ENCODE data around the gene DDB1.

The DDB1 gene

GRCh38 chr11:61293867-61294716, 38.8 kb downstream of the DDB1 start:
- peaks cover 30% of the 10 kb centered on the region for H3K36me3 ChIP-seq (ENCODE audit: control insufficient read depth, low read length)
- TF ChIP-seq EZH2phosphoT487 (IDR thresholded peaks at IDR 0.05; ENCODE audit: borderline replicate concordance, low read length) (no peak), CTCF (IDR thresholded peaks at IDR 0.05; ENCODE audit: low read depth, low read length, poor library complexity, severe bottlenecking) (no peak)
- peaks cover 21% of the 10 kb centered on the region for H3F3A ChIP-seq (ENCODE audit: control insufficient read depth, insufficient read depth)
- H3K27me3 ChIP-seq (ENCODE audit: control insufficient read depth, low read length), result no peaks in the 10 kb centered on the region
- H3K27ac ChIP-seq (ENCODE audit: low read depth, low read length), result peak overlapping the region; percentile 72
- H3K9me2 ChIP-seq (replicated peaks; ENCODE audit: control insufficient read depth, low read length), result no peaks in the 10 kb centered on the region
- peaks cover 21% of the 10 kb centered on the region for H3K4me1 ChIP-seq (ENCODE audit: control insufficient read depth, low read length)
- no peaks in the 10 kb centered on the region for H4K20me1 ChIP-seq (ENCODE audit: control insufficient read depth, insufficient read depth, low read depth, low read length)
- H3K9me3 ChIP-seq (ENCODE audit: control insufficient read depth, insufficient read depth, low read length), result no peaks in the 10 kb centered on the region
- H3K4me3 ChIP-seq (ENCODE audit: low read length), result peak overlapping the region; percentile 87
- H3K79me2 ChIP-seq (ENCODE audit: control insufficient read depth, low read length), result peaks cover 18% of the 10 kb centered on the region
- H3K4me2 ChIP-seq (ENCODE audit: low read length), result peak overlapping the region; percentile 85

- Histone ChIP-seq H3K4me2 (ENCODE audit: low read length) (no peak overlapping the region), H3K9me3 (ENCODE audit: control insufficient read depth, insufficient read depth, low read length) (no peaks in the 10 kb centered on the region), H3K79me2 (ENCODE audit: control insufficient read depth, low read length) (peaks cover 18% of the 10 kb centered on the region), H3K4me3 (ENCODE audit: low read length) (no peak overlapping the region), H3K27me3 (ENCODE audit: control insufficient read depth, low read length) (no peaks in the 10 kb centered on the region), H3F3A (ENCODE audit: control insufficient read depth, insufficient read depth) (peaks cover 10% of the 10 kb centered on the region; the same call in 1 of the 2 replicates), H3K9me2 (replicated peaks; ENCODE audit: control insufficient read depth, low read length) (no peaks in the 10 kb centered on the region), H3K4me1 (ENCODE audit: control insufficient read depth, low read length) (peaks cover 21% of the 10 kb centered on the region), H3K36me3 (ENCODE audit: control insufficient read depth, low read length) (peaks cover 13% of the 10 kb centered on the region), H4K20me1 (ENCODE audit: control insufficient read depth, insufficient read depth, low read depth, low read length) (no peaks in the 10 kb centered on the region), H3K27ac (ENCODE audit: low read depth, low read length) (no peak overlapping the region)
- TF ChIP-seq CTCF (IDR thresholded peaks at IDR 0.05; ENCODE audit: low read depth, low read length, poor library complexity, severe bottlenecking) (no peak), EZH2phosphoT487 (IDR thresholded peaks at IDR 0.05; ENCODE audit: borderline replicate concordance, low read length) (no peak)
Observed at GRCh38 chr11:61292356-61292755, 40.5 kb downstream of the DDB1 start.

- Histone ChIP-seq H3K4me3 (ENCODE audit: low read length) (no peak overlapping the region), H3K27ac (ENCODE audit: low read depth, low read length) (no peak overlapping the region), H3K4me1 (ENCODE audit: control insufficient read depth, low read length) (peaks cover 21% of the 10 kb centered on the region), H3F3A (ENCODE audit: control insufficient read depth, insufficient read depth) (peaks cover 5% of the 10 kb centered on the region; the same call in 1 of the 2 replicates), H3K9me2 (replicated peaks; ENCODE audit: control insufficient read depth, low read length) (no peaks in the 10 kb centered on the region), H3K36me3 (ENCODE audit: control insufficient read depth, low read length) (peaks cover 10% of the 10 kb centered on the region; the same call in 1 of the 2 replicates), H3K79me2 (ENCODE audit: control insufficient read depth, low read length) (peaks cover 18% of the 10 kb centered on the region), H3K9me3 (ENCODE audit: control insufficient read depth, insufficient read depth, low read length) (no peaks in the 10 kb centered on the region), H4K20me1 (ENCODE audit: control insufficient read depth, insufficient read depth, low read depth, low read length) (no peaks in the 10 kb centered on the region), H3K27me3 (ENCODE audit: control insufficient read depth, low read length) (no peaks in the 10 kb centered on the region), H3K4me2 (ENCODE audit: low read length) (no peak overlapping the region)
- TF ChIP-seq CTCF (IDR thresholded peaks at IDR 0.05; ENCODE audit: low read depth, low read length, poor library complexity, severe bottlenecking) (peak; percentile 60), EZH2phosphoT487 (IDR thresholded peaks at IDR 0.05; ENCODE audit: borderline replicate concordance, low read length) (no peak)
Observed at GRCh38 chr11:61290905-61291690, 41.8 kb downstream of the DDB1 start.
